Karpas-422 (cell line): ENCODE data around the gene KSR1. TPM values are rescaled to one million over a fixed set of nuclear protein-coding genes. Genes with fewer than 3 reads are reported as not detected.
"Not testable (repeated sequence)": the region's sequence is repeated elsewhere in the genome, so short reads cannot be mapped to it uniquely, and the experiment has no call there.

Experiments used
- DNase-seq: peaks from one replicate; pipeline ENCODE4 v3.0.0-alpha.2; 2015
- H2AFZ ChIP-seq: fragments of 200-600 bp; sonication (generic); 2 replicates; pipeline ENCODE4 v1.6.1; 2014; ENCODE audit warnings: antibody characterized with exemption, low read length, mixed read lengths
- H3K27ac ChIP-seq: fragments of 200-600 bp; sonication (generic); 2 replicates; pipeline ENCODE4 v1.5.1; 2014; ENCODE audit warnings: mild to moderate bottlenecking, low read length, moderate library complexity
- H3K27me3 ChIP-seq: fragments of 200-600 bp; sonication (generic); 2 replicates; pipeline ENCODE4 v1.6.1; 2014; ENCODE audit warnings: low read length, mixed read lengths
- H3K36me3 ChIP-seq: fragments of 200-600 bp; sonication (generic); 2 replicates; pipeline ENCODE4 v1.6.1; 2014; ENCODE audit warnings: low read length, mixed read lengths; ENCODE audit not compliant: insufficient read depth
- H3K4me1 ChIP-seq: fragments of 200-600 bp; sonication (generic); 2 replicates; pipeline ENCODE4 v1.6.1; 2014; ENCODE audit warnings: mild to moderate bottlenecking, low read length, mixed read lengths
- H3K4me2 ChIP-seq: fragments of 200-600 bp; sonication (generic); 2 replicates; pipeline ENCODE4 v1.6.1; 2014; ENCODE audit warnings: low read length, low read depth, mild to moderate bottlenecking; ENCODE audit not compliant: poor library complexity, severe bottlenecking
- H3K4me3 ChIP-seq: fragments of 200-600 bp; sonication (generic); 2 replicates; pipeline ENCODE4 v1.5.1; 2014; ENCODE audit warnings: mild to moderate bottlenecking, antibody characterized with exemption, low read length, mixed read lengths
- H3K79me2 ChIP-seq: fragments of 200-600 bp; sonication (generic); 2 replicates; pipeline ENCODE4 v1.6.1; 2014; ENCODE audit warnings: mild to moderate bottlenecking, low read length, mixed read lengths
- H3K9ac ChIP-seq: fragments of 200-600 bp; sonication (generic); 2 replicates; pipeline ENCODE4 v1.6.0; 2014; ENCODE audit warnings: low read length
- H3K9me2 ChIP-seq: fragments of 200-600 bp; sonication (generic), shearing (Covaris generic); replicated peaks from 2 replicates; pipeline ENCODE4 v1.6.0; 2014; ENCODE audit warnings: mild to moderate bottlenecking, low read length, moderate library complexity; ENCODE audit not compliant: insufficient read depth
- H3K9me3 ChIP-seq: fragments of 300-700, 200-600 bp; sonication (generic); 2 replicates; pipeline ENCODE4 v1.6.1; 2014; ENCODE audit warnings: low read length, mixed read lengths
- H4K20me1 ChIP-seq: fragments of 200-600 bp; sonication (generic); 2 replicates; pipeline ENCODE4 v1.6.1; 2014; ENCODE audit warnings: mild to moderate bottlenecking, antibody characterized with exemption, low read length, low read depth; ENCODE audit not compliant: insufficient read depth
- total RNA-seq: library from RNA; depleted of rRNA; stranded (reverse); fragments of >200 nt; shearing (Covaris generic); gene quantifications from 2 replicates; pipeline ENCODE4 v1.2.3, GENCODE V29; 2014; ENCODE audit warnings: low replicate concordance

Gene KSR1
- total RNA-seq, 1 experiment from 2014 or later = 0.52 TPM

DNA sequence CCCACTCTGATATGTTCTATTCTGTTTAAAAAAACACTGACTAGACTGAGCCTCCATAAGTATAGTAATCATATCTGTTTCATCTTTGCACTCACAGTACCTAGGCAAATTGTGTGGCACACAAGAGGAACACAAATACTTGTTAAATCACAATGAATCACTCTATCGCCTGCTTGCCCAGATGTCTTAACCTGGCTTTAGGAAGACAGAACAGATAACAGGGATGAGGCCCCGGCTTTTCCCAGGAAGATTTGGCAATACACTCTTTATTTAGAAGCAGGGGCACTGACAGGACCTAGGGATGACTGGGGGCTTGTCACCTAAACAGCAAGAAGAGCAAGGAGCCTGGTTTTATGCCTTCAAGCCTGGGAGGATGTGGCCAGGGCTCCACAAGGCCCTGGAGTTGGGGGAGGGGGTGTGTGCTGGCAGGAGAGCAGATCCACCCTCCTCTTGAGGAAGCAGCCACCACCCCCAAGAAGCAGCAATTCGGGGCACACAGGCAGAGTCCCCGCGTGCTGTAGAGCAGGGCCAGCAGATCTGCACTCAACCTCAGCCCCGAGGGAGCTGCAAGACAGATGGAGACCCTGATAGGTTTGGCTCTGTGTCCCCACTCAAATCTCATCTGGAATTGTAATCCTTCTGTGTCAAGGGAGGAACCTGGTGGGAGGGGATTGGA lies 41.0 kb upstream of the KSR1 start:
- Histone ChIP-seq H3K79me2 (no peaks in the 10 kb centered on the region), H3K4me3 (no peak overlapping the region), H3K27ac (no peak overlapping the region), H3K9ac (no peak overlapping the region), H3K36me3 (no peaks in the 10 kb centered on the region), H3K9me2 (no peaks in the 10 kb centered on the region), H3K4me1 (no peaks in the 10 kb centered on the region), H2AFZ (no peak overlapping the region), H3K9me3 (no peaks in the 10 kb centered on the region), H3K27me3 (no peaks in the 10 kb centered on the region), H4K20me1 (no peaks in the 10 kb centered on the region), H3K4me2 (no peak overlapping the region)
- no peak for DNase-seq

DNA sequence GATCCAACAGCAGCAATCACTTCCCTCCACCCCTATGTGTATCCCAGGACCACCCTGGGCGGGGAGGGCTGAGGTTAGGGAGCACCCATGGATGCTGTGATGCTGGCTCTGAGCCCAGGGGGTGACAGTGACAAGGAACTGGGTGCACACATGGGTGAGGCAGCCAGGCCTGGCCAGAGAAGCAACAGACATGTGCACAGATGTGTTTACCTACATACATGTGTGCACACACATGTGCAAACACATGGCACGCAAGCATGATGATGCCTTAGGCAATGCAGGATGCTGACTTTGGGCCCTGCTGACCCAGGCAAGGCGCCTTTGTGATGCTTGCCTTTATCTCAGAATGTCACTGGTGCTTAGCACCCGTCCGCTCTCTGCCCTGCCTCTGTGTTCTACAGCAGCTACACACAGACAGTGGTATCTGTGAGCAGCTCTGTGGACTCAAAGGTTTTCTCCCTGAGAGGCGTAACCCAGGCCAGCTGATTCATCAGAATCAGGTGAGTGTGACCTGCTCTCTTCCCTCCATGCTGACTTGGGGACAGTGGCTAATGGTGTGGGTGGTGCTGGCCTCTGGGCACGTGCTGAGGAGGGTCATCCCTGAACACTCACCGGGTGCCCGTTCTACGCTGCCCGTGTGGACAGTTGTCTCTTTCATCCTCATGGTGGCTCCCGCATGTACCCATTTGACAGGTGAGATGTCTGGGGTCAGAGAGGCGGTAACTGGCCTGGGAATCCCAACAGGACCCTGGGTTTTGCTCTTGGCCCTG lies 38.5 kb upstream of the KSR1 start:
- Histone ChIP-seq H3K9ac (no peak overlapping the region), H3K9me3 (no peaks in the 10 kb centered on the region), H3K9me2 (no peaks in the 10 kb centered on the region), H2AFZ (no peak overlapping the region), H3K27me3 (no peaks in the 10 kb centered on the region), H3K4me3 (no peak overlapping the region), H4K20me1 (no peaks in the 10 kb centered on the region), H3K27ac (no peak overlapping the region), H3K4me1 (no peaks in the 10 kb centered on the region), H3K36me3 (no peaks in the 10 kb centered on the region), H3K4me2 (no peak overlapping the region), H3K79me2 (no peaks in the 10 kb centered on the region)
- no peak for DNase-seq

DNA sequence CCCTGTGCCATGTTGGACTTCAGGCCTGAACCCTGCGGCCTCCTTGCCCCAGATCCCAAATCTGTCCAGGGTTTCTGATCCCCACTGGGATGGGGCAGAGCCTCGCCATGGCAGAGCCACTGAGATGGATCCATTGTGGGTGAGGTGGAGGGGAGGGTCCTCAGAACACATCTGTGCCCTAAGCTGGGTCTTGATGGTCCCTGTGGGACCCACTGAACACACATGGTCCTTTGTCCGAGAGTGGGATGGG lies 38.0 kb upstream of the KSR1 start:
- H2AFZ ChIP-seq = no peak overlapping the region
- no peak for DNase-seq

DNA sequence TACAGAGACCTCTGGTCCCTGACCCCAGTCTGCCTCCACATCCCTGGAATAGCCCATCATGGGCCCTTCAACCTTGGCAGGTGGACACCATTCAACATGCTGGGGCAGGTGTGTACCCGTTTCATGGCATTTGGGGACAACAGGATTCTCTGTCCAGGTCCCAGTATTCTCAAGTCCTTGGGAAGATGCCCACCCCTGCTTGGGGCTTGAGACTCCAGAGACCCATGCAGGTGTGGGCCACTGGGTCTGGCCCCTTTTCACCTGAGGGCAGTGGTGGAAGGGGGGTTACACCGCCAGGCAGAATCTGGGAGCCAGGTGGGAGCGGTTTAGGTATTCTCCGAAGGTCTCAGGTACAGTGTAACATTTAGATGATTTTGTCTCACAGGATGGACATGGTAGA lies 37.1 kb upstream of the KSR1 start:
- H3K79me2 ChIP-seq = no peaks in the 10 kb centered on the region
- no peak overlapping the region for H2AFZ ChIP-seq
- H3K27ac ChIP-seq = no peak overlapping the region
- H3K9me2 ChIP-seq = no peaks in the 10 kb centered on the region
- DNase-seq = no peak
- no peak overlapping the region for H3K4me2 ChIP-seq
- H3K4me1 ChIP-seq = no peaks in the 10 kb centered on the region
- no peaks in the 10 kb centered on the region for H4K20me1 ChIP-seq
- H3K9ac ChIP-seq = no peak overlapping the region
- no peak overlapping the region for H3K4me3 ChIP-seq
- no peaks in the 10 kb centered on the region for H3K9me3 ChIP-seq
- no peaks in the 10 kb centered on the region for H3K36me3 ChIP-seq
- no peaks in the 10 kb centered on the region for H3K27me3 ChIP-seq

More for the DNA sequence above, 38.0 kb upstream of the KSR1 start:
- no peaks in the 10 kb centered on the region for H3K4me1 ChIP-seq
- no peaks in the 10 kb centered on the region for H3K36me3 ChIP-seq
- H3K27me3 ChIP-seq = no peaks in the 10 kb centered on the region
- H3K27ac ChIP-seq = no peak overlapping the region
- H3K9me2 ChIP-seq = no peaks in the 10 kb centered on the region
- no peaks in the 10 kb centered on the region for H4K20me1 ChIP-seq
- no peak overlapping the region for H3K9ac ChIP-seq
- no peaks in the 10 kb centered on the region for H3K9me3 ChIP-seq
- H3K79me2 ChIP-seq = no peaks in the 10 kb centered on the region
- no peak overlapping the region for H3K4me2 ChIP-seq
- H3K4me3 ChIP-seq = no peak overlapping the region

DNA sequence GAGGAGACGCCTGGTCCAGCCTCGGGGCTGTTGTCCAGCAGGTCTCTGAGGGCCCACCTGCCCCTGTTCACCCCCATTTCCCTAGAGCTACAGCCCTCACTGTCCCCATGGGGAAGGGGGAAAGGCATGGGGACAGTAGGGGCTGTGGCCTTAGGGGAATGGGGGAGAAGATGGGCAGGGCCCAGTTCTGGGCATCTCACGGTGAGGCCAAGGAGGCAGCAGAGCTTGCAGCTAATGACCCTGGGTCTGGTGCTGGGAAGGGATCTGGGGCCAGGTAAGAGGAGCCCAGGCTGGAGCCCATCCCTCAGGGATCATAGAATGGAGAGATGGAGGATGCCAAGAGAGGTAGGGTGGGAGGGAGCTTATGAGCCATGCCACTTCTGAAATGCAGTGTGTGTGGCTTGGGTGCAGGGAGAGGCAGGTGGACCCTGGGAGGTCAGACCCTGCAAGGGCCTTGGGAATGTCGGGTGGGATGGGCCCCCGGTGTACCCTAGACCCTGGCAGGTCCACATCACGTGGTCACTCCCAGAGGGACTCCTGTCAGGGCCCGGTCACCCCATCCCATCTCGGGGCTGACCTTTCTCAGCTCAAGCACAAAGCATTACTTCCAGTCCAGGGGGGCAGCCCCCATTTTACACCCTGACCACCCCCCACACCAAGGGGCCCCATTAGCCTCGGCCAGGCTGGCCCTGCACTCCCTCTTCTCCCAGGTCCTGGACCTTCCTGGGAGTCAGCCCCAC lies 35.9 kb upstream of the KSR1 start:
- no peak overlapping the region for H3K27ac ChIP-seq
- no peak overlapping the region for H3K9ac ChIP-seq
- H3K9me3 ChIP-seq = no peaks in the 10 kb centered on the region
- H3K36me3 ChIP-seq = no peaks in the 10 kb centered on the region
- H3K4me3 ChIP-seq = no peak overlapping the region
- no peaks in the 10 kb centered on the region for H3K9me2 ChIP-seq
- no peak for DNase-seq
- H3K4me1 ChIP-seq = no peaks in the 10 kb centered on the region
- H2AFZ ChIP-seq = no peak overlapping the region
- no peaks in the 10 kb centered on the region for H3K27me3 ChIP-seq
- no peaks in the 10 kb centered on the region for H4K20me1 ChIP-seq
- H3K4me2 ChIP-seq = no peak overlapping the region
- no peaks in the 10 kb centered on the region for H3K79me2 ChIP-seq

DNA sequence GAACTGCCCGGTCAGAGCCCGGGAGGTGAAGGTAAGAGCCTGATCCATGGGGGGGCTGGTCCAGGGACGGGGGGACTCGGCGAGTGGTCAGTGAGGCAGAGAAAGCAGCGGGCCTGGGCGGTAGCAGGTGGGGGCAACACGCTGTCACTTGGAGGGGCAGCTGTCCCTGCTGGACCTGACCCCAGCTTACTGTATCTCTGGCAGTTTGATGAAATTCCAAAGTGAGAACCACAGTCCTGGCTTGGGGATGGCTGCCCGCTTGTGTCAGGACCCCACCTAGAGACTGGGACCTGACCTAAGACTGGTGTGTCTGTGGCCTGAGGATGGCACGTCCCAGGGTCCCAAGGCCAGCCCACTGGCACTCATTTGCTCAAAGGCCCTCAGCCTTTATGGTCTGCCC lies 35.1 kb upstream of the KSR1 start:
- Histone ChIP-seq H3K27me3 (no peaks in the 10 kb centered on the region), H2AFZ (no peak overlapping the region), H3K4me3 (no peak overlapping the region), H4K20me1 (no peaks in the 10 kb centered on the region), H3K27ac (no peak overlapping the region), H3K9me3 (no peaks in the 10 kb centered on the region), H3K36me3 (no peaks in the 10 kb centered on the region), H3K9ac (no peak overlapping the region), H3K4me1 (no peaks in the 10 kb centered on the region), H3K4me2 (no peak overlapping the region), H3K9me2 (no peaks in the 10 kb centered on the region), H3K79me2 (no peaks in the 10 kb centered on the region)
- no peak for DNase-seq

DNA sequence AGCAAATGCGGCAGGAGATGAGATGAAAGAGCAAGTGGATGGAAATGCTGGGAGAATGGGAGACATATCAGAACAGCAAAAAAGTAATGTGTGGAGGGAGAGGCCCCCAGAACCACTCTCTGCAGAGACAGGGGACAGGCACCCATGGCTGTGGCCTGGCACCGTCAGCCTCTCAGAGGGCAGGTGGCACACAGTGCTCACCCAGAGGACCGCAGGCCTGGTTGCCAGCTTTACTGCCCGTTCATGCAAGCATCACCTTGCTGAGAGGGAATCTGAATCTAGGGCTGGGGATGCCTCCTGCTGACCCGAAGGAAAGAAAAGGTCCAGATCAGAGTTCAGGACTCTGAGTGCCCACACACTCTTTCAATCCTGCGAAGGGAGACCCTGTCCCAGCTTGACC lies 34.6 kb upstream of the KSR1 start:
- not testable (repeated sequence) for H3K36me3 ChIP-seq, H3K27ac ChIP-seq, H3K9me2 ChIP-seq, H3K9me3 ChIP-seq, H3K79me2 ChIP-seq, H3K4me3 ChIP-seq, H3K27me3 ChIP-seq, H2AFZ ChIP-seq, H3K4me2 ChIP-seq, H3K9ac ChIP-seq, H4K20me1 ChIP-seq, H3K4me1 ChIP-seq, DNase-seq

DNA sequence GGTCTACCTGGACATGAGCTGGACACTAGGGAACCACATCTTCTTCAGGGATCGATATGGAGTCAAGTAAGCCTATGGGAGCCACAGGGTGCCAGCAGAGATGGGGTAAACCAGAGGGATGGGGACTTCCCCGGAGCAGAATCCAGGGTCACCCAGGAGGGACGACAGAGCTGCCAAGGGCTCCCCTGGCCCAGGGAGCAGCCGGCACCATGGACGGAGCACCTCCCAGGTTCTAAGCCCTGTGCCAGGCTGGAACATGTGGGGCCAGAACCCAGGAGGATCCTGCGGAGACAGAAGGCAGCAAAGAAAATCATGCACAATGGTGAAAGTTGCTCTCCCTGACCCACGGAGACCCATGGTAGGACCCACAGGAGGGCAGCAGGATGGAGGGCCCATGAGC lies 33.6 kb upstream of the KSR1 start:
- Histone ChIP-seq H2AFZ (no peak overlapping the region), H3K36me3 (no peaks in the 10 kb centered on the region), H3K79me2 (no peaks in the 10 kb centered on the region), H4K20me1 (no peaks in the 10 kb centered on the region), H3K9me2 (no peaks in the 10 kb centered on the region), H3K27me3 (no peaks in the 10 kb centered on the region), H3K9ac (no peak overlapping the region), H3K27ac (no peak overlapping the region), H3K9me3 (no peaks in the 10 kb centered on the region), H3K4me3 (no peak overlapping the region), H3K4me2 (no peak overlapping the region), H3K4me1 (no peaks in the 10 kb centered on the region)
- DNase-seq = no peak
